Measurements from ENCODE around the gene PHF2. TPM values are rescaled to one million over a fixed set of nuclear protein-coding genes. Genes with fewer than 3 reads are reported as not detected.

PHF2 gene
- total RNA-seq = 10 to 100 TPM; 32.4 to 32.9 TPM

DNA sequence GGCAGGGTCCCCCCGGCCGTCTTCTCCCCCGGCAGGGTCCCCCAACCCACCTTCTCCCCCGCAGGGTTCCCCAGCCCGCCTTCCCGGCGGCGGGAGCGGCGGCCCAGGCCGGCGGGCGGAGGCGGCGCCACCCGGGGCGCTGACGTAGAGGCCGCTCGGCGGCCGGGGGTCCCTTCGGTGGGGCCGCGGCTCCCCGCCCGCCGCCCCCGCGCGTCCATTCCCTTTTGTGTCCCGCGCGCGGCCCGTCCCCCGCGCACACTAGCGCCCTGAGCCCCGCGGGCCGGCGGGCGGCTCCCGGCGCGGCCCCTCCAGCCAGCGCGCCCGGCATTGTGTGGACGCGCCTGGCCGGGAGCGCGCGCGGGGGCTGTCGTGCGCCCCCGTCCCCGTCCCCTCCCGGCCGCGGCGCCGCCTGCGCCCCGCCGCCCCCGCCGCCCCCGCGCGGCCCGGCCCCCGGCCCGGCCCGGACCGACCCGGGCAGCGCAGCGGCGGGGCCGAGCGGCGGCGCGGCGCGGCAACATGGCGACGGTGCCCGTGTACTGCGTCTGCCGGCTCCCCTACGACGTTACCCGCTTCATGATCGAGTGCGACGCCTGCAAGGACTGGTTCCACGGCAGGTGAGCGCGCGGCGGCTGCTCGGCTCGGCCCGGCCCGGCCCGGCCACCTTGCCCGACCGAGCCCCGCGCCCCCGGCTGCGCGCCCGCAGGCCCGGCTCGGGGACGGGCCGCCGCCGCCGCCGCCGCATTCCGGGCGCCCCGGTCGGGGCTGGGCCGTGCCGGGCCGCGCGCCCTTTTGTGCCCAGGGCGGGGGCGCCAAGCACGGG is at the start of gene PHF2:
Gene PHF2 (plus strand): TSS at position 327 of the 820 bp plus-strand sequence. CDS start 190 bp downstream, at position 517.
- under 1% methylated on average over 87 of the region's 140 CpGs for WGBS
- TF ChIP-seq, protein P1, sequence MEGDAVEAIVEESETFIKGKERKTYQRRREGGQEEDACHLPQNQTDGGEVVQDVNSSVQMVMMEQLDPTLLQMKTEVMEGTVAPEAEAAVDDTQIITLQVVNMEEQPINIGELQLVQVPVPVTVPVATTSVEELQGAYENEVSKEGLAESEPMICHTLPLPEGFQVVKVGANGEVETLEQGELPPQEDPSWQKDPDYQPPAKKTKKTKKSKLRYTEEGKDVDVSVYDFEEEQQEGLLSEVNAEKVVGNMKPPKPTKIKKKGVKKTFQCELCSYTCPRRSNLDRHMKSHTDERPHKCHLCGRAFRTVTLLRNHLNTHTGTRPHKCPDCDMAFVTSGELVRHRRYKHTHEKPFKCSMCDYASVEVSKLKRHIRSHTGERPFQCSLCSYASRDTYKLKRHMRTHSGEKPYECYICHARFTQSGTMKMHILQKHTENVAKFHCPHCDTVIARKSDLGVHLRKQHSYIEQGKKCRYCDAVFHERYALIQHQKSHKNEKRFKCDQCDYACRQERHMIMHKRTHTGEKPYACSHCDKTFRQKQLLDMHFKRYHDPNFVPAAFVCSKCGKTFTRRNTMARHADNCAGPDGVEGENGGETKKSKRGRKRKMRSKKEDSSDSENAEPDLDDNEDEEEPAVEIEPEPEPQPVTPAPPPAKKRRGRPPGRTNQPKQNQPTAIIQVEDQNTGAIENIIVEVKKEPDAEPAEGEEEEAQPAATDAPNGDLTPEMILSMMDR (IDR thresholded peaks at IDR 0.05) = no peak
- TF ChIP-seq POLR2A (IDR thresholded peaks at IDR 0.05) (no peak), POLR2AphosphoS5 (IDR thresholded peaks at IDR 0.05) (no peak)

DNA sequence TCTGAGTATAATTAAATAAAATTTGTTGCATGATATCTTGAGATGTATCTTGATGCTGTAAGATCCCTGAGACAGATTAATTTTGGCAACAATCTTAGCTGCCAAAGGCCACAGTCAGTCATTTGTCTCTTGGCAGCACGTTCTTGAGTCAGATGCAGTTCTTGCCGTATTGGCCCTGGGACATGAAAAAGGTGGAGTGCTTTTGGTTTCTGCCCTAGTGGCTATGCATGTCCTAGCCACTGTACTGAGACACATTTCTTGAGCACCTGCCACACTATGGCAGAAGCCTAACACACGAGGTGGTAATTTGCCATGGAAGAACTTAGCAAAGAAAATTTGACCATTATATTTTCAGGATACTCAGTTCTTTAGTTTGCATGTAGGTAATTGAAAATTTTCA is 45.0 kb upstream of the PHF2 start:
- TF ChIP-seq POLR2AphosphoS5 (IDR thresholded peaks at IDR 0.05) = no peak
- TF ChIP-seq, protein P1 (IDR thresholded peaks at IDR 0.05) = peak in 1 of 4 experiments; percentile 18
- intact Hi-C loops (cut with DNase I) = loop anchor here (5.0 kb wide), 1 partner anchor 44 kb away; no protein-coding TSS in a partner anchor

More for the DNA sequence above, at the start of gene PHF2:
- Histone ChIP-seq H3K27me3 (replicated peaks; ENCODE audit: insufficient read depth) (no peaks in the 10 kb centered on the region), H3K4me1 (replicated peaks) (peaks cover 36% of the 10 kb centered on the region), H3K27ac (peak within 1 kb of the TSS; percentile 94 to 95), H3K4me3 (peak within 1 kb of the TSS; percentile 87), H3K36me3 (no peaks in the 10 kb centered on the region), H3K9me3 (no peaks in the 10 kb centered on the region)
- DNase-seq (ENCODE audit: low spot score) = no peak
- intact Hi-C loops (cut with DNase I) = no loop called here

DNA sequence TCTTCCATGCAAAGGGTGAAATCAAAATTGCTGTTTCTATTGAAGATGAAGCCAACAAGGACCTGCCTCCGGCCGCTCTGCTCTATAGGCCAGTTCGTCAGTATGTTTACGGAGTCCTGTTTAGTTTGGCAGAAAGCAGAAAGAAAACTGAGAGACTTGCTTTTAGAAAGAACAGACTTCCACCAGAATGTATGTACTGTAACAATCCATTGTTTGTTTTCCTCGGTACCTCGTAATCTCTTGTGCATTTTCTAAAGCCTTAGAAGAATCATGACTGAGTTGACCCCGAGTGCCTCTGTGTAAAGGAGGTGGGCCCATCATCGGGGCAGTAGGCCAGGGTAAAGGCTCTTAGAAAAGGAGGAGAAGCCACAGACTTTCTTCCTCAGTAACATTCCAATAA is 44.2 kb upstream of the PHF2 start:
- Histone ChIP-seq H3K27me3 (replicated peaks; ENCODE audit: insufficient read depth) (no peaks in the 10 kb centered on the region), H3K4me3 (no peak overlapping the region), H3K36me3 (no peaks in the 10 kb centered on the region), H3K27ac (peak overlapping the region; percentile 8 to 69), H3K9me3 (no peaks in the 10 kb centered on the region), H3K4me1 (replicated peaks) (peaks cover 6% of the 10 kb centered on the region)
- 12% methylated on average over 8 of the region's 8 CpGs for WGBS
- TF ChIP-seq POLR2AphosphoS5 (IDR thresholded peaks at IDR 0.05) = peak; percentile 33
- TF ChIP-seq, protein P1 (IDR thresholded peaks at IDR 0.05) = no peak
- DNase-seq (ENCODE audit: low spot score) = no peak
- intact Hi-C loops (cut with DNase I) = loop anchor here (5.0 kb wide), 1 partner anchor 45 kb away; no protein-coding TSS in a partner anchor

More for the DNA sequence above, 45.0 kb upstream of the PHF2 start:
- Histone ChIP-seq H3K27ac (peak overlapping the region in 1 of 2 donors; percentile 69), H3K27me3 (replicated peaks; ENCODE audit: insufficient read depth) (no peaks in the 10 kb centered on the region), H3K9me3 (no peaks in the 10 kb centered on the region), H3K4me1 (replicated peaks) (peaks cover 6% of the 10 kb centered on the region), H3K36me3 (no peaks in the 10 kb centered on the region), H3K4me3 (no peak overlapping the region)
- DNase-seq (ENCODE audit: low spot score) = no peak
- 23% methylated on average over 3 of the region's 3 CpGs for WGBS

DNA sequence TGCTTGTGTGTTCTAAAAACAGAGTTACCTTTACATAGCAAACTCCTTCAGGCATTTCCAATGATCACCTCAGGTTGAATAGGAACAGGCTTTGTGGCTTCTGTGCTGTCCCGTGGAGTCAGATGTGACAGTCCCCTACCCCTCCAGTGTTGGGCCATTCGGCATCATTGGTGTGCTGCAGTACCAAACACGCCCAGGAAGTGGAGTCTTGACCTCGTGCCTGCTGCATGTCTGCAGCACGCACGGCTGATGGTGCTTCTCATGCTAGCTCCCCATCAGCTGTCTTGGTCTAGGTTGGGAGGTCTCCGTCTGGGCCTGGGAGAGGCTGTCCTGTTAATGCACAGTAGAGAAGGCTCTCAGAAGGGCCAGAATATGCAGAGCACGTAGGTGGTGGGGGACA is 42.5 kb upstream of the PHF2 start:
- Histone ChIP-seq H3K27me3 (replicated peaks; ENCODE audit: insufficient read depth) (no peaks in the 10 kb centered on the region), H3K36me3 (no peaks in the 10 kb centered on the region), H3K9me3 (no peaks in the 10 kb centered on the region), H3K4me3 (no peak overlapping the region), H3K27ac (peak overlapping the region in 1 of 2 donors; percentile 69), H3K4me1 (replicated peaks) (peaks cover 6% of the 10 kb centered on the region)
- intact Hi-C loops (cut with DNase I) = loop anchor here (5.0 kb wide), 1 partner anchor 47 kb away; no protein-coding TSS in a partner anchor
- DNase-seq (ENCODE audit: low spot score) = no peak
- no peak for TF ChIP-seq POLR2A (IDR thresholded peaks at IDR 0.05)
- TF ChIP-seq POLR2AphosphoS5 (IDR thresholded peaks at IDR 0.05) = no peak
- TF ChIP-seq, protein P1 (IDR thresholded peaks at IDR 0.05) = no peak
- 72% methylated on average over 8 of the region's 8 CpGs for WGBS
